H1 (cell line): ENCODE measurements around the gene KTN1. TPM values are rescaled to one million over a fixed set of nuclear protein-coding genes. Genes with fewer than 3 reads are reported as not detected.

ENCODE experiments used
- CTCF ChIA-PET: fragments of 300-600 bp; sonication (Branson Sonifier 250); formaldehyde crosslinking; loops from one replicate; lab custom pipeline; 2021; ENCODE audit not compliant: partially characterized antibody; lab: Charles Lee
- POLR2A ChIA-PET: fragments of 300-600 bp; sonication (Branson Sonifier 250); formaldehyde crosslinking; loops from one replicate; lab custom pipeline; 2021; ENCODE audit warnings: inconsistent platforms; ENCODE audit not compliant: partially characterized antibody; lab: Charles Lee
- DNase-seq, 2 experiments: peaks; one replicate each; pipeline versions ENCODE4 v3.0.0 to v3.0.0-alpha.2; 2010 to 2022; ENCODE audit warnings: low spot score in 2 of 2, low read depth in 1 of 2, mixed read lengths in 1 of 2
- FAIRE-seq: peaks from 2 replicates; lab custom pipeline; 2011; peaks lifted over from hg19 to GRCh38; lab: Jason Lieb, UNC
- H2AFZ ChIP-seq: 2 replicates; pipeline ENCODE4 v1.8.1; 2012; ENCODE audit warnings: low read length, inconsistent platforms
- H2AK5ac ChIP-seq: 2 replicates; pipeline ENCODE4 v1.6.1; 2013; ENCODE audit warnings: low read depth, low read length
- H2BK120ac ChIP-seq: replicated peaks from 2 replicates; pipeline ENCODE3; 2013; ENCODE audit warnings: low read depth, low read length, inconsistent platforms
- H2BK12ac ChIP-seq: 2 replicates; pipeline ENCODE4 v1.6.1; 2013; ENCODE audit warnings: low read depth, low read length
- H2BK15ac ChIP-seq: 2 replicates; pipeline ENCODE4 v1.6.1; 2013; ENCODE audit warnings: low read length
- H2BK20ac ChIP-seq: 2 replicates; pipeline ENCODE4 v1.6.1; 2013; ENCODE audit warnings: low read length
- H2BK5ac ChIP-seq: 2 replicates; pipeline ENCODE4 v1.6.1; 2013; ENCODE audit warnings: low read depth, low read length
- H3K14ac ChIP-seq: 2 replicates; pipeline ENCODE4 v1.6.1; 2013; ENCODE audit warnings: inconsistent platforms; ENCODE audit not compliant: insufficient read length
- H3K18ac ChIP-seq: 2 replicates; pipeline ENCODE4 v1.6.1; 2013; ENCODE audit warnings: low read length; ENCODE audit errors: extremely low read depth
- H3K23ac ChIP-seq: 2 replicates; pipeline ENCODE4 v1.6.1; 2013; ENCODE audit warnings: inconsistent platforms; ENCODE audit not compliant: insufficient read length
- H3K23me2 ChIP-seq: 2 replicates; pipeline ENCODE4 v1.6.1; 2013; ENCODE audit warnings: low read depth, low read length
- H3K27ac ChIP-seq: 2 replicates; pipeline ENCODE4 v1.6.1; 2011; ENCODE audit warnings: low read depth, low read length, inconsistent platforms
- H3K27me3 ChIP-seq, 4 experiments: replicated peaks in 1 of 4; 1 replicate in 1 of 4; 2 replicates in 3 of 4; pipeline versions ENCODE4 v1.6.1 to v1.8.1; 2011 to 2013; ENCODE audit warnings: low read length in 3 of 4, mild to moderate bottlenecking in 3 of 4, inconsistent platforms in 2 of 4, mixed read lengths in 2 of 4, moderate library complexity in 1 of 4; ENCODE audit not compliant: control insufficient read depth in 3 of 4, insufficient read depth in 3 of 4; ENCODE audit errors: extremely low read depth in 1 of 4
- H3K36me3 ChIP-seq, 4 experiments: 2 replicates each; pipeline versions ENCODE4 v1.6.1 to v1.8.1; 2011 to 2013; ENCODE audit warnings: mild to moderate bottlenecking in 4 of 4, low read length in 3 of 4, moderate library complexity in 2 of 4, control low read depth in 1 of 4, inconsistent platforms in 1 of 4; ENCODE audit not compliant: insufficient read depth in 4 of 4, control insufficient read depth in 2 of 4
- H3K4ac ChIP-seq: replicated peaks from 2 replicates; pipeline ENCODE3; 2013; ENCODE audit warnings: low read length, low read depth, mixed read lengths, inconsistent platforms; ENCODE audit not compliant: insufficient read length
- H3K4me1 ChIP-seq, 4 experiments: replicated peaks in 1 of 4; 1 replicate in 1 of 4; 2 replicates in 3 of 4; pipeline versions ENCODE4 v1.6.1 to v1.8.1; 2011 to 2013; ENCODE audit warnings: low read length in 3 of 4, inconsistent platforms in 2 of 4, mixed read lengths in 1 of 4; ENCODE audit not compliant: insufficient read depth in 4 of 4, control insufficient read depth in 3 of 4
- H3K4me2 ChIP-seq, 2 experiments: 2 replicates each; pipeline versions ENCODE4 v1.6.1 to v1.8.1; 2011 to 2013; ENCODE audit warnings: low read depth in 2 of 2, low read length in 2 of 2, control low read depth in 1 of 2, inconsistent platforms in 1 of 2, mild to moderate bottlenecking in 1 of 2; ENCODE audit not compliant: insufficient read depth in 1 of 2
- H3K4me3 ChIP-seq, 4 experiments: fragments of 200-600, 300-600 bp in 1 of 4; sonication (generic), shearing (Covaris generic), sonication (Bioruptor Twin) in 1 of 4; 2 replicates each; pipeline versions ENCODE4 v1.5.1 to v1.8.1; 2011 to 2016; ENCODE audit warnings: low read length in 4 of 4, low read depth in 3 of 4, control low read depth in 2 of 4, inconsistent platforms in 2 of 4, mild to moderate bottlenecking in 2 of 4, mixed read lengths in 1 of 4, moderate library complexity in 1 of 4; ENCODE audit not compliant: insufficient read depth in 2 of 4; ENCODE audit errors: extremely low read depth in 1 of 4
- H3K56ac ChIP-seq: replicated peaks from 2 replicates; pipeline ENCODE3; 2013; ENCODE audit warnings: low read depth, mild to moderate bottlenecking, mixed read lengths, low read length, inconsistent platforms; ENCODE audit not compliant: insufficient read length
- H3K79me1 ChIP-seq: 2 replicates; pipeline ENCODE4 v1.6.1; 2013; ENCODE audit warnings: low read depth, low read length, control low read depth
- H3K79me2 ChIP-seq, 2 experiments: 2 replicates each; pipeline versions ENCODE4 v1.6.1 to v1.8.1; 2012 to 2013; ENCODE audit warnings: low read length in 2 of 2, mild to moderate bottlenecking in 2 of 2, inconsistent platforms in 1 of 2; ENCODE audit not compliant: insufficient read depth in 2 of 2, control insufficient read depth in 1 of 2
- H3K9ac ChIP-seq, 4 experiments: replicated peaks in 1 of 4; 1 replicate in 1 of 4; 2 replicates in 3 of 4; pipeline versions ENCODE4 v1.6.1 to v1.8.1; 2011 to 2013; ENCODE audit warnings: low read depth in 3 of 4, low read length in 3 of 4, control low read depth in 2 of 4, mild to moderate bottlenecking in 2 of 4, moderate library complexity in 2 of 4, inconsistent platforms in 1 of 4; ENCODE audit errors: extremely low read depth in 1 of 4
- H3K9me3 ChIP-seq, 2 experiments: 2 replicates each; pipeline versions ENCODE4 v1.6.1 to v1.8.1; 2012 to 2013; ENCODE audit warnings: mild to moderate bottlenecking in 2 of 2, moderate library complexity in 2 of 2, control low read depth in 1 of 2, inconsistent platforms in 1 of 2, low read depth in 1 of 2, low read length in 1 of 2, mixed read lengths in 1 of 2; ENCODE audit not compliant: insufficient read depth in 2 of 2
- H4K20me1 ChIP-seq, 2 experiments: replicated peaks in 1 of 2; 2 replicates each; pipeline versions ENCODE3 to v1.8.1; 2011 to 2013; ENCODE audit warnings: inconsistent platforms in 2 of 2, low read length in 2 of 2, mild to moderate bottlenecking in 1 of 2; ENCODE audit not compliant: insufficient read depth in 2 of 2, control insufficient read depth in 1 of 2
- H4K5ac ChIP-seq: 2 replicates; pipeline ENCODE4 v1.6.1; 2013; ENCODE audit warnings: low read length, low read depth, mixed read lengths, inconsistent platforms; ENCODE audit not compliant: insufficient read length
- H4K8ac ChIP-seq: 2 replicates; pipeline ENCODE4 v1.8.0; 2013; ENCODE audit warnings: mild to moderate bottlenecking, moderate library complexity, low read length, inconsistent platforms; ENCODE audit not compliant: insufficient read depth; ENCODE audit errors: extremely low read depth
- H4K91ac ChIP-seq: replicated peaks from 2 replicates; pipeline ENCODE3; 2013; ENCODE audit warnings: low read length, mixed read lengths, inconsistent platforms; ENCODE audit not compliant: insufficient read length
- E2F6 ChIP-seq: IDR thresholded peaks from 2 replicates; pipeline ENCODE4 v1.6.1; 2012; ENCODE audit warnings: inconsistent platforms
- FOSL1 ChIP-seq: IDR thresholded peaks from 2 replicates; pipeline ENCODE4 v1.6.1; 2011; ENCODE audit warnings: mild to moderate bottlenecking, low read depth, low read length, moderate library complexity; ENCODE audit not compliant: insufficient read depth
- GTF2F1 ChIP-seq: IDR thresholded peaks from 2 replicates; pipeline ENCODE4 v1.6.1; 2012; ENCODE audit warnings: low read depth, low read length, improper control_type of control experiment, borderline replicate concordance
- MAFK ChIP-seq: IDR thresholded peaks from 2 replicates; pipeline ENCODE4 v1.6.1; 2012; ENCODE audit warnings: low read depth, mild to moderate bottlenecking, improper control_type of control experiment, low read length
- RNF2 ChIP-seq: fragments of 200-900, 300-1000 bp; sonication (generic); IDR thresholded peaks from 2 replicates; pipeline ENCODE4 v1.7.1; 2016; ENCODE audit warnings: borderline replicate concordance, low read depth, mild to moderate bottlenecking, antibody characterized with exemption, low read length; ENCODE audit not compliant: poor library complexity, severe bottlenecking; ENCODE audit errors: missing control alignments
- SIX5 ChIP-seq: IDR thresholded peaks from 2 replicates; pipeline ENCODE4 v1.6.1; 2011; ENCODE audit warnings: mild to moderate bottlenecking, low read depth, low read length
- SRF ChIP-seq: IDR thresholded peaks from 2 replicates; pipeline ENCODE4 v1.6.1; 2011; ENCODE audit warnings: mild to moderate bottlenecking, low read depth, low read length, moderate library complexity
- USF2 ChIP-seq: IDR thresholded peaks from 2 replicates; pipeline ENCODE4 v1.6.1; 2011; ENCODE audit warnings: low read length, improper control_type of control experiment
- WGBS, 2 experiments: shearing (Covaris generic) in 1 of 2; methylation state at CpG; one replicate each; pipeline versions ENCODE4 v1.1.6 to v1.1.7; 2013 to 2015; ENCODE audit warnings: low lambda C conversion rate in 2 of 2, mixed read lengths in 2 of 2, inconsistent platforms in 1 of 2, low coverage in 1 of 2, missing lambda C conversion rate in 1 of 2; ENCODE audit not compliant: insufficient replicate concordance in 2 of 2, insufficient coverage in 1 of 2, insufficient read length in 1 of 2; ENCODE audit errors: extremely low coverage in 1 of 2, missing lambda C conversion rate in 1 of 2; 5-methylcytosine and 5-hydroxymethylcytosine counted together
- polyA plus RNA-seq, 7 experiments: library from polyadenylated mRNA; depleted of rRNA in 3 of 7; stranded (reverse) in 5 of 7; unstranded in 2 of 7; fragments of >200 nt in 5 of 7; fragments of 200-250 nt in 2 of 7; gene quantifications; 1 replicate in 5 of 7; 2 replicates in 1 of 7; 4 replicates in 1 of 7; pipeline versions ENCODE4 v1.2.1 to v1.2.3, GENCODE V29; 2011 to 2013; ENCODE audit warnings: missing spikeins in 2 of 7, mixed read lengths in 2 of 7
- total RNA-seq: library from RNA; stranded (reverse); fragmentation: NEBNext Ultra II Directional; extraction: Animal tissue kit (Norgen Biotek cat#: 25700); gene quantifications from 2 replicates; pipeline ENCODE4 v1.2.1, GENCODE V29; 2021

KTN1 gene
- total and polyA plus RNA-seq, 2 of the 8 experiments (the other 6 are each of a cell fraction or from before 2014, with no cell fraction given) = 15.4 to 151 TPM

GRCh38 chr14:55588259-55588699 lies 8.3 kb downstream of the KTN1 start:
- no peak overlapping the region for H2BK12ac ChIP-seq
- no peak overlapping the region for H3K18ac ChIP-seq
- H3K23me2 ChIP-seq = no peaks in the 10 kb centered on the region
- no peak overlapping the region for H3K4me2 ChIP-seq
- peaks cover 16 to 21% of the 10 kb centered on the region in 2 experiments for H4K20me1 ChIP-seq
- H3K36me3 ChIP-seq = no peaks in the 10 kb centered on the region
- POLR2A ChIA-PET = interaction anchor here (1.3 kb wide), 1 partner anchor 9 kb away, joined by 3 read pairs; the partner anchor contains the start of gene KTN1
- no peak overlapping the region for H3K9ac ChIP-seq
- H3K4me1 ChIP-seq = peaks cover 2 to 6% (median 3%) of the 10 kb centered on the region in 4 experiments; a peak in 4 of 7 replicates
- no peaks in the 10 kb centered on the region for H3K27me3 ChIP-seq
- no peak overlapping the region for H3K4ac ChIP-seq
- H4K8ac ChIP-seq = no peak overlapping the region
- no peak overlapping the region for H2BK120ac ChIP-seq
- H2BK15ac ChIP-seq = no peak overlapping the region
- TF ChIP-seq SIX5 = no peak
- no peak for TF ChIP-seq GTF2F1
- no peak for TF ChIP-seq RNF2
- no peak for TF ChIP-seq E2F6
- TF ChIP-seq MAFK = no peak
- TF ChIP-seq FOSL1 = no peak
- no peak for TF ChIP-seq SRF
- TF ChIP-seq USF2 = no peak
- H4K5ac ChIP-seq = no peak overlapping the region
- H3K27ac ChIP-seq = no peak overlapping the region
- H3K56ac ChIP-seq = no peak overlapping the region
- H2BK20ac ChIP-seq = no peak overlapping the region
- H4K91ac ChIP-seq = no peak overlapping the region
- H2AK5ac ChIP-seq = no peak overlapping the region
- no peak overlapping the region for H2BK5ac ChIP-seq
- H2AFZ ChIP-seq = no peak overlapping the region
- FAIRE-seq = no peak
- H3K79me2 ChIP-seq = peaks cover 28 to 98% of the 10 kb centered on the region in 2 experiments
- H3K23ac ChIP-seq = no peak overlapping the region
- no peak for DNase-seq
- WGBS, 2 experiments = 92% methylated on average over 2 of the region's 2 CpGs; no CpG with 5 or more reads in 1 of the 2 experiments
- H3K9me3 ChIP-seq = no peaks in the 10 kb centered on the region
- peaks cover 5% of the 10 kb centered on the region for H3K79me1 ChIP-seq
- no peak overlapping the region for H3K14ac ChIP-seq
- H3K4me3 ChIP-seq = no peak overlapping the region
- CTCF ChIA-PET = interaction anchor here (0.5 to 1.7 kb wide), 4 partner anchors 9 to 342 kb away, joined by 3 to 6 read pairs (median 3); no protein-coding TSS in a partner anchor
